Activated T-cell treated with anti-CD3 and anti-CD28 coated beads, Interleukin-2, amount 50 U/mL, for 72 hours (primary cell): ENCODE results near the gene CCR5AS.
"Not testable (repeated sequence)": the region's sequence is repeated elsewhere in the genome, so short reads cannot be mapped to it uniquely, and the experiment has no call there.

Experiments
- ATAC-seq, 2 donors: fragments of 150-1000 bp; cut with Tn5 transposase; replicated peaks in 1 of 2; 2 replicates each; pipeline ENCODE4 v1.10.0; 2021; ENCODE audit warnings: moderate library complexity in 2 of 2, mild to moderate bottlenecking in 1 of 2
- DNase-seq, 2 donors: peaks; one replicate each; pipeline ENCODE4 v3.0.0; 2021 to 2022; ENCODE audit warnings: mixed read lengths in 1 of 2
- H3K27ac Mint-ChIP-seq: one replicate; pipeline ENCODE4 v1.8.0; 2022; ENCODE audit warnings: mild to moderate bottlenecking, moderate library complexity, mixed read lengths
- H3K27me3 Mint-ChIP-seq: one replicate; pipeline ENCODE4 v1.8.0; 2022; ENCODE audit warnings: low read depth, mixed read lengths
- H3K36me3 Mint-ChIP-seq, 2 donors: one replicate each; pipeline ENCODE4 v1.8.0; 2022; ENCODE audit warnings: mixed read lengths in 2 of 2, mild to moderate bottlenecking in 1 of 2; ENCODE audit not compliant: insufficient read depth in 2 of 2
- H3K4me1 Mint-ChIP-seq: one replicate; pipeline ENCODE4 v1.8.0; 2022; ENCODE audit warnings: low read depth, mixed read lengths
- H3K4me3 Mint-ChIP-seq, 2 donors: one replicate each; pipeline ENCODE4 v1.8.0; 2022; ENCODE audit warnings: mild to moderate bottlenecking in 2 of 2, mixed read lengths in 2 of 2, moderate library complexity in 2 of 2
- H3K9me3 Mint-ChIP-seq, 2 donors: one replicate each; pipeline ENCODE4 v1.8.0; 2022; ENCODE audit warnings: mixed read lengths in 2 of 2

Gene CCR5AS

DNA sequence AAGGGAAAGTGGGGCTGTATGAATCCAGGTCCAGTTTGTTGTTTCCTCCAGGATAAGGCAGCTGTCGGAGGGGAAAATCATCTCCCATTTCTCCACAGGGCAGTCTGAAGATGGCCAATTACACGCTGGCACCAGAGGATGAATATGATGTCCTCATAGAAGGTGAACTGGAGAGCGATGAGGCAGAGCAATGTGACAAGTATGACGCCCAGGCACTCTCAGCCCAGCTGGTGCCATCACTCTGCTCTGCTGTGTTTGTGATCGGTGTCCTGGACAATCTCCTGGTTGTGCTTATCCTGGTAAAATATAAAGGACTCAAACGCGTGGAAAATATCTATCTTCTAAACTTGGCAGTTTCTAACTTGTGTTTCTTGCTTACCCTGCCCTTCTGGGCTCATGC, 1.1 kb upstream of the CCR5AS start:
- H3K27me3 Mint-ChIP-seq, result peaks cover 8% of the 10 kb centered on the region
- DNase-seq, result no peak
- peak overlapping the region; percentile 83 to 88 for H3K4me3 Mint-ChIP-seq
- H3K4me1 Mint-ChIP-seq, result peaks cover 41% of the 10 kb centered on the region
- ATAC-seq, result no peak
- no peaks in the 10 kb centered on the region for H3K36me3 Mint-ChIP-seq
- H3K27ac Mint-ChIP-seq, result no peak overlapping the region
- no peaks in the 10 kb centered on the region for H3K9me3 Mint-ChIP-seq

DNA sequence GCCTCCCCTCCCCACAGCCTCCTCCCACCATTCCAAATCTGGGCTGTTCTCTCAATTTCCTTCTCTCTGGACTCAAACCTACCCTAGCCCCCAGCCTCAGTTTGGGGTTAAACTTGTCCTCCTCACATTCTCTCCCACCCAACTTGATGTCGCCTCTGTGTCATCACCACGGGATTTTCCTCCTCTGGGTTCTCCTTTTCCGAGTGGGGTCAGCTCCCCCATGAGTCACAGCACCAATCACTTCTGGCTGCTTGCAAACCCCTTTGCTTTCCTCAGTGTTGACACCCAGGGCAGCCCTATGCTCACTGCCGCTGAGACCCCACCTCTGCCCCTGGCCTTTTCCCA, 451 bp downstream of the CCR5AS start:
- Mint-ChIP-seq H3K27ac (peak overlapping the region; percentile 90), H3K9me3 (no peaks in the 10 kb centered on the region), H3K4me3 (peak overlapping the region; percentile 83 to 88), H3K36me3 (no peaks in the 10 kb centered on the region), H3K4me1 (peaks cover 41% of the 10 kb centered on the region), H3K27me3 (peaks cover 8% of the 10 kb centered on the region)
- ATAC-seq (no peak), DNase-seq (no peak)

DNA sequence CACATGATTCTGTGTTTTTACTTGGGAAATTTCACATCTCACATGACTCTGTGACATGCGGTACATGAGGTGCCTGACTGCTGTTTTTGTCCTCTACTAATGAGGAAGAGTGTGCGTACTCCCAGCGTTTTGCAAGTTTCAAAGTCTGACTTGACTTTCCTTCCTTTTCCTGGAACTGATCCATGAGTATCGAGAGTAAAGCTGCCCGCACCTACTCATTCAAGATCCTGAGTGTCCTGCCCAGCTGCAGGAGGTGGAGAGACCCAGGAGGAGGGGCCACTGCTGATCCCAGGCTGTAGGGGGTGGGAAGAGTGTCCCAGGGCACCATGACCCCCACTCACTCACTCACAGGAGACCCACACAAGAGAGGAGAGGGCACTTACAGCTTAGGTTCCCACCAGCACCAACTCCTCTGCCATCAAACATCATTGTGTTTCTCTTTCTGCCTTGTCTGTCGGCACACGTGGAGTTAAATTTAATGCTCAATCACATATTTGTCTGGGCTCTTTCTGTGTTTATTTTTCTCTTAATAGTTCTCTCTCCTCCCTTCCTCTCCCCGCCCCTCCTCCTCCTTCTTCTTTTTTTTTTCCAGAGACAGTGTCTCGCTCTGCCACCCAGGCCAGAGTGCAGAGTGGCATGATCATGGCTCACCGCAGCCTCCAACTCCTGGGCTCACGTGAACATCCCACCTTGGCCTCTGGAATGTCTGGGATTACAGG, 1.4 kb downstream of the CCR5AS start:
- H3K27me3 Mint-ChIP-seq, result peaks cover under 1% of the 10 kb centered on the region
- H3K9me3 Mint-ChIP-seq, result no peaks in the 10 kb centered on the region
- H3K4me1 Mint-ChIP-seq, result peaks cover 41% of the 10 kb centered on the region
- DNase-seq (no peak), ATAC-seq (no peak)
- H3K36me3 Mint-ChIP-seq, result no peaks in the 10 kb centered on the region
- H3K4me3 Mint-ChIP-seq, result no peak overlapping the region
- H3K27ac Mint-ChIP-seq, result no peak overlapping the region

DNA sequence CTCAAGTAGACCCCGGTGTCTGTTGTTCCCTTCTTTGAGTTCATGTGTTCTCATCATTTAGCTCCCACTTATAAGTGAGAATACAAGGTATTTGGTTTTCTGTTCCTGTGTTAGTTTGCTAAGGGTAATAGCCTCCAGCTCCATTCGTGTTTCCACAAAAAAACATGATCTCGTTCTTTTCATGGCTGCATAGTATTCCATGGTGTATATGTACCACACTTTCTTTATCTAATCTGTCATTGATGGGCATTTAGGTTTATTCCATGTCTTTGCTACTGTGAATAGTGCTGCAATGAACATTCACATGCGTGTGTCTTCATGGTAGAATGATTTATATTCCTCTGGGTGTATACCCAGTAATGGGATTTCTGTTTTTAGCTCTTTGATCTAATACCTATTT, 4.0 kb downstream of the CCR5AS start:
- H3K36me3 Mint-ChIP-seq, ATAC-seq, H3K27ac Mint-ChIP-seq, H3K27me3 Mint-ChIP-seq, H3K4me3 Mint-ChIP-seq, DNase-seq, H3K9me3 Mint-ChIP-seq: not testable (repeated sequence)
- peaks cover 18% of the 10 kb centered on the region for H3K4me1 Mint-ChIP-seq

DNA sequence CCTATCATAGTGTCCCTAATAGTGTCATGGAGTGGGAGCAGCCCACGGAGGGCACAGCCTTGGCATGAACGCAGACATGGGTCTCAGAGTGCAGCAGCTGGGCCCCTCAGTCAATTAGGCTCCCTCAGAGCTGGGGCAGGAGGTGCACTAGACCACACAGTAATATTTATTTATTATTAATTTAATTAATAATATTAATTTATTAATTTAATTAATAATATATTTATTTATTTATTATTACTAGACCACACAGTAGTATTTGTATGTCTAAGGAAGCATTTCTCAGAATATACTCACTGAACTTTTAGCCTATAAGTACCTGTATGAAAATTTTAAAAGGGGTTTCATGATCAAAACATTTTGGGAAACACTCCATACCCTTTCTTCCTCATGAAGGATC, 5.3 kb downstream of the CCR5AS start:
- H3K4me3 Mint-ChIP-seq, result no peak overlapping the region
- no peaks in the 10 kb centered on the region for H3K36me3 Mint-ChIP-seq
- no peaks in the 10 kb centered on the region for H3K9me3 Mint-ChIP-seq
- H3K27ac Mint-ChIP-seq, result no peak overlapping the region
- ATAC-seq (no peak), DNase-seq (no peak)
- H3K27me3 Mint-ChIP-seq, result no peaks in the 10 kb centered on the region
- H3K4me1 Mint-ChIP-seq, result peaks cover 8% of the 10 kb centered on the region

DNA sequence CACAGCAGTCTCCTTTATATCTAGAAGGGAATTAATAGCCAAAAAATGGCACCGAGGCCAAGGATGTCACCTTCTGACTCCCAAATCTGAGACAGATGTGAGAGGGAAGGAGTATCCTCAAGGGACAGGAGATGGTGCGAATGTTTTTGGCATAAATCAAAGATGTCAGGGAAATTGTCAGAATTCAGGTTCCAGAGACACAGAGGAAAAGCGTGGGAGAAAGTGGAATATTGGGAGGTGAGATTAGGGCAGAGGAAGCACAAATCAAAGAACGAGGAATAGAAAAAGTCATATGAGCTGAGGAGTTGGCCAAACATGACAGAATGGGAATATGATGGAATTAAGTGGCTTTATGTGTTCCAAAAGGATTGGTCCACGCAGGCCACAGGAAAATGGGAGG, 6.0 kb downstream of the CCR5AS start:
- Mint-ChIP-seq H3K9me3 (no peaks in the 10 kb centered on the region), H3K27ac (no peak overlapping the region), H3K4me3 (no peak overlapping the region), H3K36me3 (no peaks in the 10 kb centered on the region), H3K27me3 (no peaks in the 10 kb centered on the region), H3K4me1 (peaks cover 10% of the 10 kb centered on the region)
- no peak for ATAC-seq
- DNase-seq, result no peak

DNA sequence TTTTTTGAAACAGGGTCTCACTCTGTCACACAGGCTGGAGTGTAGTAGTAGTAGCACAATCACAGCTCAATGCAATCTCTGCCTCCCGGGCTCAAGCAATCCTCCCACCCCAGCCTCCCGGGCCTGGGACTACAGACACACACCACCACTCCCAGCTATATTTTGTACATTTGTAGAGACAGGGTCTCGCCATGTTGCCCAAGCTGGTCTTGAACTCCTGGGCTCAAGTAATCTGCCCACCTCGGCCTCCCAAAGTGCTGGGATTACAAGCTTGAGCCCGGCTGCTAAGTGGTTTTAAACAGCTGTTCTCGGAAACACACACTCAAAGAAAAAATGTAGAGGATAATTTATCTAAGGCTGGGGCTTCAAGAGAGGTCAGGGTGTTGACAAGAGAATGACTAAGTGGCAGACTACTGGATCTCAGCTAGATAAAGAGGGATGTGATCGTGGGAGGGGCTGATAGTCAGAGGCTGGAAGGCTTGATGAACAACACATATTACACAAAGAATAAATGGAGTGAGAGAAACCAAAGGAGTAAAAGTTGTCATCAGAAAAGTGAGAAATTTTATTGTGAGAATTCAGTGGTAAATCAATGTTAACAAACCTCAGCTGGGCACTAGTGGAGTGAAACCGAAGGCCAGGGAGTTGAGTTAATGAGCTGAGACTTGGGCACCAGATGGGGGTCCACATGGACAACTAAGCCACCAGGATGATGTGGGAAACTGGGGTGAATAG, 6.7 kb downstream of the CCR5AS start:
- no peak overlapping the region for H3K4me3 Mint-ChIP-seq
- DNase-seq (no peak), ATAC-seq (no peak)
- H3K27me3 Mint-ChIP-seq, result no peaks in the 10 kb centered on the region
- H3K36me3 Mint-ChIP-seq, result no peaks in the 10 kb centered on the region
- H3K9me3 Mint-ChIP-seq, result no peaks in the 10 kb centered on the region
- H3K4me1 Mint-ChIP-seq, result peaks cover 10% of the 10 kb centered on the region
- no peak overlapping the region for H3K27ac Mint-ChIP-seq

DNA sequence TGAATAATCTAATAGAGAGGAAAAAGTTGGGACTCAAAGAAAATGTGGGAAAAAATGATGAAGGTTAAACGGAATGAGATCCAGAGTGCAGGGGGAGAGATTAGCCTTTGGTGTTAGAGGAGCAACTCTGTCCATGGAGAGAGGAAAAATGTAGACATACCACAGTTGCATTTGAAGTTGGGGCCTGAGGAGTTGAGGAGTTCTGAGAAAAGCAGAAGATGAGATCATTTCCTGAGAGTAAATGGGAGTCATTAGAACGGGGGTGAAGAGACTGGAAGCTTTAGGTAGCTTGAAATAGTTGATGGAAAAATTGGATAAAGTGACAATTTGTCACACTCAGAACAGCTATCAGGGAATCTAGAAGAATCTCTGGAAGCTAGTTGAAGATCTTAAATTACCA, 7.3 kb downstream of the CCR5AS start:
- Mint-ChIP-seq H3K36me3 (no peaks in the 10 kb centered on the region), H3K4me1 (peaks cover 10% of the 10 kb centered on the region), H3K27ac (no peak overlapping the region), H3K9me3 (no peaks in the 10 kb centered on the region), H3K27me3 (no peaks in the 10 kb centered on the region), H3K4me3 (no peak overlapping the region)
- ATAC-seq (no peak), DNase-seq (no peak)

DNA sequence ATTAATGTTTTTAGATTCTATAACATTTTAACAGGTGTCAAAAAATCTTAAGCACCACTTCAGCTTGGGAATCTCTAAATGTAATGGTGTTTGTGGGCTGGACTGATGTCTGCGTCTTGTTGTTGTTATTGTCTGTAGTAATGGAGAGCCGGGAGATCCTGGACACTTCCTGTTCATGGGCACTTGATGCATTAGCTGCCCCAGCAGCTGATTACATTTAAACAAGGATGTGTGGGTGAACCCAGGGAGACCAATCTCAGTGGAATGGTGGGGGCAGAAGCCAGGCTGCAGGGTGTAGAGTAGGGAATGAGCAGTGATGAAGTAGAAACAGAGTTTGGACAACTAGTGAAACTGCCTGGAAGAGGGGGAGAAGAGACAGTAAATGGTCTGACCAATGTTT, 7.8 kb downstream of the CCR5AS start:
- ATAC-seq, result no peak
- Mint-ChIP-seq H3K27me3 (no peaks in the 10 kb centered on the region), H3K36me3 (no peaks in the 10 kb centered on the region), H3K27ac (no peak overlapping the region), H3K4me1 (peaks cover 10% of the 10 kb centered on the region), H3K9me3 (no peaks in the 10 kb centered on the region), H3K4me3 (no peak overlapping the region)
- no peak for DNase-seq

DNA sequence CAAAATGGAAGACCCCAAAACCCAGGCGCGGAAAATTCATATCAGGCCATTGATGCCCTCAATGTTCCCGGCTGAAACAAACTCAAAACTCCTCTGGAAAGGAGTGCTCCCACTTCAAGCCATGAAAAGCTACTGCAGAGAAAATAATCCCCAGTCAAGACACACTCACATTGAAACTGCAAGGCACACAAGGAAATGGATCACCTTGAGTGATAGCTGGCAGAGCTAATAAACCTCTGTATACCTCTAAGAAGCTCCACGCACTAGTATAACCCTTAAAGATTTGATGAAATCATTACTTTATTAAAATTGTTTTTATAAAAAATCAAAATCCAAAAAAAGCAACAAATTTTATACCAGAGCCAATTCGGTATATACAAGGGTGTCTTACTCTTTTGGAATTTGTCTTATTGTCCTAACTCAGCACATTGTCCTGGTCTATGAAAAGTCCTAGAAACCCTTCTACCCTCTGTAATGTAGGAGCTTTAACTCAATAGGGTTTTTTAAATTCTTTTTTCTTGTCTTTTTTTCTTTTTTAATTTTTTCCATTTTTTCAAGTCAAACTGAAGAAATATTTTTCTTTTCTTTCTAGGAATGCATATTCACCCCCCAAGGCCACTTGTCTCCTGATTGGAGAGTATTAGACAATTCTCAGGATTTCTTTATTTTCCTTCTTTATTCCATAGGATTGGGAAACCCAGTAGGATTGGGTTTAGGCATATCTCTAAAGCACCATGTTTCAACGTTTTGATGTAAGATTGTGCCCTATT, 8.5 kb downstream of the CCR5AS start:
- Mint-ChIP-seq H3K27me3 (no peaks in the 10 kb centered on the region), H3K4me3 (no peak overlapping the region), H3K27ac (no peak overlapping the region), H3K4me1 (peaks cover 10% of the 10 kb centered on the region), H3K9me3 (no peaks in the 10 kb centered on the region), H3K36me3 (no peaks in the 10 kb centered on the region)
- ATAC-seq (no peak), DNase-seq (no peak)

DNA sequence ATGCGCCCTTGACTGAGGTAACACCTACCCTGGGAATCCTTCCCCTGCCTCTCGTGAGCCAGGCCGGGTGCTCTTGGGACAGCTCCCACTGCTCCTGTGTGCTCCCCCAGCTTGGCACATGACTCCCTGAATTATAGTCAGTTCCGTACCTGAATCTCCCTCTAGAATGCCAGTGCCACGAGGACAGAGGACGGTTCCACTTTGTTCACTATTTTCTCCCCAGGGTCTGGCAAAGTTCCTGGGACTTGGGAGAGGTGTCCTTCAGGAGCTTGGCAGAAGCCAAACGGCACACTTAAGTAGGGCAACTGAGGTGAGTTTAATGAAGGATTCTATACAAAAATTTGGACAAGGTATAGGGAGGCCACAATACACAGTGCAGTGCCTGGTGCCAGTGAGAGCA, 9.8 kb downstream of the CCR5AS start:
- no peak for DNase-seq
- no peak overlapping the region for H3K4me3 Mint-ChIP-seq
- no peaks in the 10 kb centered on the region for H3K36me3 Mint-ChIP-seq
- no peak for ATAC-seq
- peaks cover 10% of the 10 kb centered on the region for H3K4me1 Mint-ChIP-seq
- H3K27ac Mint-ChIP-seq, result no peak overlapping the region
- no peaks in the 10 kb centered on the region for H3K9me3 Mint-ChIP-seq
- H3K27me3 Mint-ChIP-seq, result peaks cover 10% of the 10 kb centered on the region

DNA sequence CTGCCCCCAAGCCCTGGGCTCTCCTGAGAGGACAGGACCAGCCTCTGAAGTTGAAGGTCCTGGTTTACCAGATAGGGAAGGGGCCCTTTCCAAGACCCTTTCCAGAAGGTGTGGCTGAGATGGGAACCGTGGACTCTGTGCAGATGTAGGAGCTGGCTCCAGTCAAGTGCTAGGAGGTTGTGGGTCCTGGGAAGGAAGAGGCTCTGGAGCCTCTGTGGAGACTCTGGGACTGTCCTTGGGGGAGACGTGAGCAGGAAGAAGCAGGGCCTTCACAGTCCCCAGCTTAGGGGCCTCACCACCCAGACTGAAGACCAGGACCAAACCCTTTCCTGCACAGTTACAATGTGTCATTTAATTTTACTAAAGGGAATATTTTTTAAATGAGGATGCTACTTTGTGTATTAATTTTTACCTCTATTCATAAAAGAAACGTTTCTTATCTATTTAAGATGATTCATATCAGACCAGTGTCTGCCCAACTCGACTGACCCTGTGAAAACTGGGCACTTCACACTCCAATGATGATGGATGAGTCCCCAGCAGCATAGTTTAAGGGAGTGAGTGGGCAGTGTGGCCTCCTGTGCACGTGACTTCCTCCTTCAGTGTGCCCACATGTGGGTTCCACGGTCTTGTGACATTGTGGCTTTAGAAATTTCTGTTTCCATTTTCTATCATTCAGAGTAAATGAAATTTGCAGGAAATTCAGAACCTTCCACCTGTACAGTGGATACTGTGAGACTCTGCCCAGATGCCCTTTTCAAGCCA, 10.9 kb downstream of the CCR5AS start:
- Mint-ChIP-seq H3K27me3 (peaks cover 10% of the 10 kb centered on the region), H3K27ac (no peak overlapping the region), H3K4me1 (peaks cover 10% of the 10 kb centered on the region), H3K4me3 (no peak overlapping the region), H3K36me3 (no peaks in the 10 kb centered on the region), H3K9me3 (no peaks in the 10 kb centered on the region)
- peak; percentile 20 to 55 for ATAC-seq
- no peak for DNase-seq

DNA sequence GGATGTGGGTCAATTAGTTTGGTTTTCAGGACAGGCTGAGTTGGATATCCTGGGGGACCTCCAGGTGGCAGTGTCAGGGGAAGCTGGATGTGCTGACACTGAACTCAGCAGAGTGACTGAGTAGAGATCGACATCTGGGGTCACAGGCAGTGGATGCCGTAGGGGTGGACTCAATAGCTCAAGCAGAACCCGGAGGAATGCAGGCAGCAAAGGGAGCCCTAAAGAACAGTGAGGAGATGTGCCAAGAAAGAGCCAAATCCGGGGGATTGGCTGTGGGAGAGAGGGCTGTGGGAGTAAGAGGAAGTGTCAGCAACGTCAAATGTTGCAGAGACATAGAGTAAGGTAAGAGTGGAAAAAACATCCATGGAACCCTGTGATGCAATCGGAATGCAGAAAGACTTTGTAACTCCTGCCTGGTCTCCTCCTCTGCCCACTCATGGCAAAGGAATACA, 11.6 kb downstream of the CCR5AS start:
- Mint-ChIP-seq H3K36me3 (no peaks in the 10 kb centered on the region), H3K9me3 (no peaks in the 10 kb centered on the region), H3K4me3 (no peak overlapping the region), H3K27ac (no peak overlapping the region), H3K27me3 (peaks cover 10% of the 10 kb centered on the region), H3K4me1 (peaks cover 10% of the 10 kb centered on the region)
- DNase-seq (no peak), ATAC-seq (no peak)
